Measurements from ENCODE around the gene ADAMTS15. TPM values are rescaled to one million over a fixed set of nuclear protein-coding genes. Genes with fewer than 3 reads are reported as not detected.

The ADAMTS15 gene
- total and polyA plus RNA-seq, 2 donors (not counting 1 experiment from before 2014, with no cell fraction given), result not detected

DNA sequence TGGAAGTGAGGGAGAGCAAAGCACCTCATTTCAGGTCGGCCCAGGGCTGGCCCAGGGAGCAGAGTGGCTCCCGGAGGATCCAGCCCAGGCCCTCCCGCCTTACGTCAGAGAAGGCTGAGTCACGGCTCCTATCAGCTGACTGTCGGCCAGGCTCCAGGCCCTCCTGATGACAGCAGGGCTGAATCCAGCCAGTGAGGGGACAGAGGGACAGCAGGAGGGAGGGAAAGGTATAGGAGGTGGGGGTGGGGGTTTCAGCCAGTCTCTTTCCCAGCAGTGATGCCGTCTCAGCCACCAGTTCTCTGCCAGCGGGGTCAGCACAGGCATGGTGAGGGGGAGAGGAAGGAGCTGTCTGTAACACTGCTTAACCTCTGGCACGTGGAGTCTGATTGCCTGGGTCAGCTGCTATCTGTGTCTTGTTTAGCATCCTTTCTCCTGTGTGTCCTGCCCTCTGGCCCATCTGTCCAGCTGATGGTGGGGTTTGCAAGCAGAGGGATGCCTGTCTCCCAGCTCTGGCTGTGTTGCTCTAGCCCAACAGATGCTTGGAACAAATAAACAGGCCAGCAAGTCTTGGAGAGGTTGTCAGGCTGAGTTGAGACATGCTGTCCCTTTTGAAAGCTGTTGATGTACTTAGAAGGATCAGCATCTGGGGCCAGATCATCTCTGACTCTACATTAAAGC is 74.0 kb downstream of the ADAMTS15 start:
- Histone ChIP-seq H3K4me1 (ENCODE audit: control insufficient read depth in 2 of 2, insufficient read depth in 2 of 2, low read length in 2 of 2) (no peaks in the 10 kb centered on the region), H2AFZ (ENCODE audit: insufficient read depth, low read depth, low read length, poor library complexity, severe bottlenecking) (no peak overlapping the region), H3K4me3 (ENCODE audit: control extremely low read depth in 1 of 5, extremely low read depth in 1 of 5, insufficient read depth in 1 of 5, low read depth in 2 of 5, low read length in 4 of 5) (no peak overlapping the region), H3K27me3 (replicated peaks in 1 of 4; ENCODE audit: control extremely low read depth in 1 of 4, control insufficient read depth in 3 of 4, insufficient read depth in 4 of 4, low read length in 3 of 4) (peaks cover 0 to 2% (median 0%) of the 10 kb centered on the region in 4 experiments), H3K79me2 (ENCODE audit: control insufficient read depth, insufficient read depth, low read length) (no peaks in the 10 kb centered on the region), H3K36me3 (replicated peaks in 1 of 2; ENCODE audit: control extremely low read depth in 1 of 2, control insufficient read depth in 1 of 2, extremely low read depth in 1 of 2, insufficient read depth in 2 of 2, low read length in 1 of 2) (no peaks in the 10 kb centered on the region), H4K20me1 (ENCODE audit: control insufficient read depth, insufficient read depth, low read length, poor library complexity, severe bottlenecking) (no peaks in the 10 kb centered on the region), H3K9me3 (ENCODE audit: control extremely low read depth in 1 of 3, control insufficient read depth in 2 of 3, insufficient read depth in 1 of 3, low read length in 2 of 3) (no peaks in the 10 kb centered on the region), H3K27ac (ENCODE audit: low read length in 2 of 2) (no peak overlapping the region), H3K9ac (ENCODE audit: low read length) (no peak overlapping the region), H3K4me2 (replicated peaks; ENCODE audit: low read depth, low read length, poor library complexity, severe bottlenecking) (no peak overlapping the region)
- TF ChIP-seq, protein P1, sequence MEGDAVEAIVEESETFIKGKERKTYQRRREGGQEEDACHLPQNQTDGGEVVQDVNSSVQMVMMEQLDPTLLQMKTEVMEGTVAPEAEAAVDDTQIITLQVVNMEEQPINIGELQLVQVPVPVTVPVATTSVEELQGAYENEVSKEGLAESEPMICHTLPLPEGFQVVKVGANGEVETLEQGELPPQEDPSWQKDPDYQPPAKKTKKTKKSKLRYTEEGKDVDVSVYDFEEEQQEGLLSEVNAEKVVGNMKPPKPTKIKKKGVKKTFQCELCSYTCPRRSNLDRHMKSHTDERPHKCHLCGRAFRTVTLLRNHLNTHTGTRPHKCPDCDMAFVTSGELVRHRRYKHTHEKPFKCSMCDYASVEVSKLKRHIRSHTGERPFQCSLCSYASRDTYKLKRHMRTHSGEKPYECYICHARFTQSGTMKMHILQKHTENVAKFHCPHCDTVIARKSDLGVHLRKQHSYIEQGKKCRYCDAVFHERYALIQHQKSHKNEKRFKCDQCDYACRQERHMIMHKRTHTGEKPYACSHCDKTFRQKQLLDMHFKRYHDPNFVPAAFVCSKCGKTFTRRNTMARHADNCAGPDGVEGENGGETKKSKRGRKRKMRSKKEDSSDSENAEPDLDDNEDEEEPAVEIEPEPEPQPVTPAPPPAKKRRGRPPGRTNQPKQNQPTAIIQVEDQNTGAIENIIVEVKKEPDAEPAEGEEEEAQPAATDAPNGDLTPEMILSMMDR (IDR thresholded peaks at IDR 0.05), result no peak
- TF ChIP-seq EZH2 (IDR thresholded peaks at IDR 0.05; ENCODE audit: borderline replicate concordance, insufficient read depth, low read depth, low read length, poor library complexity, severe bottlenecking), result no peak
- Mint-ChIP-seq H3K27ac (no peak overlapping the region), H3K4me3 (no peak overlapping the region), H3K4me1 (no peaks in the 10 kb centered on the region), H3K9me3 (ENCODE audit: insufficient read depth) (no peaks in the 10 kb centered on the region), H3K27me3 (peaks cover 20% of the 10 kb centered on the region)
- 92% methylated on average over 8 of the region's 9 CpGs for WGBS (ENCODE audit: insufficient coverage)
- intact Hi-C loops (cut with micrococcal nuclease), result no loop called here
- ATAC-seq (ENCODE audit: low read depth) (no peak), DNase-seq (no peak)
- POLR2A ChIA-PET, result no interaction called here
- CTCF ChIA-PET, result no interaction called here

DNA sequence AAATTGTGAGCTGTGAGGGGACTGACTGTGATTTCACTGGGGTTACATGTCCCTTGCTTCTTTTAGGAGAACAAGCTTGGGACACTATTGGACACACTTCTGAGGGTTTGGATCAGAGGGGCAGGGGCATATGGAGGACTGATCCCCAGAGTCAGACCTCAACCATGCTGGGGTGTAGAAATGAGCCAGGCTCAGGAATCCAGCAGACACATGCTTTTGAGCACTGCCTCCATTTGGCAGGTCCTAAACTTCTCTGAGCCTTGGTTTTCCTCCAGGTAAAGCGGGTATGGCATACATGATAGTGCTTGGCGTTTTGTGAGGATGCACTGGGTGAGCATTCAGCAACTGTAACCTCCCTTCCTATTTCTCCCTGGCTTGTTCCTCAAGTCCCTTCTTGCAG is 74.7 kb downstream of the ADAMTS15 start:
- H3K9me3 ChIP-seq (ENCODE audit: control extremely low read depth in 1 of 3, control insufficient read depth in 2 of 3, insufficient read depth in 1 of 3, low read length in 2 of 3), result no peaks in the 10 kb centered on the region
- no peak overlapping the region for H2AFZ ChIP-seq (ENCODE audit: insufficient read depth, low read depth, low read length, poor library complexity, severe bottlenecking)
- H3K27ac Mint-ChIP-seq, result no peak overlapping the region
- no peak overlapping the region for H3K4me3 Mint-ChIP-seq
- H3K4me2 ChIP-seq (replicated peaks; ENCODE audit: low read depth, low read length, poor library complexity, severe bottlenecking), result no peak overlapping the region
- no peaks in the 10 kb centered on the region for H3K79me2 ChIP-seq (ENCODE audit: control insufficient read depth, insufficient read depth, low read length)
- ATAC-seq (ENCODE audit: low read depth) (no peak), DNase-seq (no peak)
- no peak overlapping the region for H3K27ac ChIP-seq (ENCODE audit: low read length in 2 of 2)
- TF ChIP-seq, protein P1 (IDR thresholded peaks at IDR 0.05), result no peak
- no peak for TF ChIP-seq EZH2 (IDR thresholded peaks at IDR 0.05; ENCODE audit: borderline replicate concordance, insufficient read depth, low read depth, low read length, poor library complexity, severe bottlenecking)
- peaks cover 20% of the 10 kb centered on the region for H3K27me3 Mint-ChIP-seq
- ChIA-PET CTCF (no interaction called here), POLR2A (no interaction called here)
- intact Hi-C loops (cut with micrococcal nuclease), result no loop called here
- H3K27me3 ChIP-seq (replicated peaks in 1 of 4; ENCODE audit: control extremely low read depth in 1 of 4, control insufficient read depth in 3 of 4, insufficient read depth in 4 of 4, low read length in 3 of 4), result peaks cover 0 to 2% (median 0%) of the 10 kb centered on the region in 4 experiments
- H3K4me1 ChIP-seq (ENCODE audit: control insufficient read depth in 2 of 2, insufficient read depth in 2 of 2, low read length in 2 of 2), result no peaks in the 10 kb centered on the region
- H3K9me3 Mint-ChIP-seq (ENCODE audit: insufficient read depth), result no peaks in the 10 kb centered on the region
- H3K9ac ChIP-seq (ENCODE audit: low read length), result no peak overlapping the region
- H3K4me3 ChIP-seq (ENCODE audit: control extremely low read depth in 1 of 5, extremely low read depth in 1 of 5, insufficient read depth in 1 of 5, low read depth in 2 of 5, low read length in 4 of 5), result no peak overlapping the region
- H3K4me1 Mint-ChIP-seq, result no peaks in the 10 kb centered on the region
- WGBS (ENCODE audit: insufficient coverage), result 89% methylated on average over 2 of the region's 2 CpGs
- no peaks in the 10 kb centered on the region for H3K36me3 ChIP-seq (replicated peaks in 1 of 2; ENCODE audit: control extremely low read depth in 1 of 2, control insufficient read depth in 1 of 2, extremely low read depth in 1 of 2, insufficient read depth in 2 of 2, low read length in 1 of 2)
- no peaks in the 10 kb centered on the region for H4K20me1 ChIP-seq (ENCODE audit: control insufficient read depth, insufficient read depth, low read length, poor library complexity, severe bottlenecking)

Data from B cell (primary cell).